ENCODE results near the gene HEXIM2.

DNA sequence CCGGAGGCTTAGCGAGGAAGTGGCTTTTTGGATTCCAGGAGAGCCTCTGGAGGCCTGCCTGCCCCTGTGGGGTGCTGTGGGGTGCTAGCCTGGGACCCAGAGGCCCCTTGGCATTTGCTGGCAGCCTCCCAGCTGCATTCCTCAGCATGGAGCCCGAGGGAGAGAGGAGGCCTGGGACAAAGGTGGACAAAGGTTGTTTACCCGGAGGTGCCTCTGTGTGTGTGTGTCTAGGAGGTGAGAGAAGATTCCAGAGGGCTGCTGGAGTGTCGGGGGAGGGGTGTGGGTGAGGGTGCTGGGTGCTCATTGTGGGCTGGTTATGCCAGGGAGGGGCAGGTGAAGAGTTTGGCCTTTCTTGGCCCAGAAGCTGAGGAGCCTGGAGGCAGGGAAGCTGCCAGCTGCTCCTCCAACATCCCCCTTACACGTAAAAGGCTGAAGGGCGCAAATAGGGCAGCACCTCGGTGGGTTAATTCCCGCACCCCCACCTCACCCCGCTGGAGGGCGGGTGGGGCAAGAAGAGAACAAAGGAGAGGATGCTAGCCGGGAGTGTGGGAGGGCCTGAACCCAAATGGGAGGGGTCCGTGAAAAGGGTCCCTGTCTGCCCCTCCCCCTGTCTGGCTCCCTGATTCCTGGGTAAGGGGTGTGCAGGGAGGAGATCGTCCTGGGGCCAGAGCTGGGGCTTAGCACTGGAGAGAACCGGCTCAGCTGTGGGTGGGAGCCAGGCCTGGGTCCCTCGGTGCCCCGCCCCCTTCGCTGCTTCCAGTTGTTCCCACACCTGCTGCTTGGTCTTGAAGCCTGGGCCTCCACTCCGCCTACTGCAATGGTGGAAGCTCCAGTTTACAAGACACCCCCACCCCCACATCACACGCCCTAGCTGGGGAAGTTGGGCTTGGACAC, 9.9 kb downstream of the HEXIM2 start:
- TF ChIP-seq, protein P1, sequence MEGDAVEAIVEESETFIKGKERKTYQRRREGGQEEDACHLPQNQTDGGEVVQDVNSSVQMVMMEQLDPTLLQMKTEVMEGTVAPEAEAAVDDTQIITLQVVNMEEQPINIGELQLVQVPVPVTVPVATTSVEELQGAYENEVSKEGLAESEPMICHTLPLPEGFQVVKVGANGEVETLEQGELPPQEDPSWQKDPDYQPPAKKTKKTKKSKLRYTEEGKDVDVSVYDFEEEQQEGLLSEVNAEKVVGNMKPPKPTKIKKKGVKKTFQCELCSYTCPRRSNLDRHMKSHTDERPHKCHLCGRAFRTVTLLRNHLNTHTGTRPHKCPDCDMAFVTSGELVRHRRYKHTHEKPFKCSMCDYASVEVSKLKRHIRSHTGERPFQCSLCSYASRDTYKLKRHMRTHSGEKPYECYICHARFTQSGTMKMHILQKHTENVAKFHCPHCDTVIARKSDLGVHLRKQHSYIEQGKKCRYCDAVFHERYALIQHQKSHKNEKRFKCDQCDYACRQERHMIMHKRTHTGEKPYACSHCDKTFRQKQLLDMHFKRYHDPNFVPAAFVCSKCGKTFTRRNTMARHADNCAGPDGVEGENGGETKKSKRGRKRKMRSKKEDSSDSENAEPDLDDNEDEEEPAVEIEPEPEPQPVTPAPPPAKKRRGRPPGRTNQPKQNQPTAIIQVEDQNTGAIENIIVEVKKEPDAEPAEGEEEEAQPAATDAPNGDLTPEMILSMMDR (IDR thresholded peaks at IDR 0.05): no peak
- no peak for TF ChIP-seq MXD4 (CRISPR knock-in tag; IDR thresholded peaks at IDR 0.05; ENCODE audit: borderline replicate concordance)
- no peak for TF ChIP-seq ATF1 (CRISPR knock-in tag; IDR thresholded peaks at IDR 0.05)
- TF ChIP-seq ZNF121 (CRISPR knock-in tag; IDR thresholded peaks at IDR 0.05): no peak
- TF ChIP-seq, protein P2, sequence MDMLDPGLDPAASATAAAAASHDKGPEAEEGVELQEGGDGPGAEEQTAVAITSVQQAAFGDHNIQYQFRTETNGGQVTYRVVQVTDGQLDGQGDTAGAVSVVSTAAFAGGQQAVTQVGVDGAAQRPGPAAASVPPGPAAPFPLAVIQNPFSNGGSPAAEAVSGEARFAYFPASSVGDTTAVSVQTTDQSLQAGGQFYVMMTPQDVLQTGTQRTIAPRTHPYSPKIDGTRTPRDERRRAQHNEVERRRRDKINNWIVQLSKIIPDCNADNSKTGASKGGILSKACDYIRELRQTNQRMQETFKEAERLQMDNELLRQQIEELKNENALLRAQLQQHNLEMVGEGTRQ (CRISPR knock-in tag; IDR thresholded peaks at IDR 0.05): no peak

Data from WTC11 (cell line).